LNCAP (cell line): ENCODE data around the gene OR5V1.

Experiments
- CTCF ChIP-seq: fragments of 450-650 bp; IDR thresholded peaks from 2 replicates; pipeline ENCODE4 v1.5.1; 2017; ENCODE audit warnings: mild to moderate bottlenecking

The OR5V1 gene

GRCh38 chr6:29355603-29356002 lies 13.1 kb downstream of the OR5V1 start:
- no peak for TF ChIP-seq CTCF

- no peak for TF ChIP-seq CTCF
Observed at GRCh38 chr6:29354980-29355379, 13.7 kb downstream of the OR5V1 start.

GRCh38 chr6:29345380-29345779 lies 23.3 kb downstream of the OR5V1 start:
- TF ChIP-seq CTCF, result no peak

- no peak for TF ChIP-seq CTCF
Observed at GRCh38 chr6:29336269-29336668, 32.4 kb downstream of the OR5V1 start.

- TF ChIP-seq CTCF, result no peak
Observed at GRCh38 chr6:29332676-29333075, 36.0 kb downstream of the OR5V1 start.

GRCh38 chr6:29325777-29326176 lies 42.9 kb downstream of the OR5V1 start:
- TF ChIP-seq CTCF, result no peak

- TF ChIP-seq CTCF, result no peak
Observed at GRCh38 chr6:29319931-29320330, 48.7 kb downstream of the OR5V1 start.
